Left hindlimb (tissue), 1 donor: ENCODE results near the gene BCKDK.
"Not testable (repeated sequence)": the region's sequence is repeated elsewhere in the genome, so short reads cannot be mapped to it uniquely, and the experiment has no call there.

Experiments
- DNase-seq: peaks from one replicate; pipeline ENCODE4 v3.0.0-alpha.2; 2018

The BCKDK gene

GRCh38 chr16:31143694-31144148 lies 35.5 kb downstream of the BCKDK start:
- DNase-seq = no peak

- not testable (repeated sequence) for DNase-seq
These were observed 36.2 kb downstream of the BCKDK start for GRCh38 chr16:31144418-31144817.

GRCh38 chr16:31145398-31145990 lies 37.3 kb downstream of the BCKDK start:
- DNase-seq = no peak

GRCh38 chr16:31147574-31147973 lies 39.4 kb downstream of the BCKDK start:
- DNase-seq = no peak

GRCh38 chr16:31148281-31148728 lies 40.1 kb downstream of the BCKDK start:
- no peak for DNase-seq

DNA sequence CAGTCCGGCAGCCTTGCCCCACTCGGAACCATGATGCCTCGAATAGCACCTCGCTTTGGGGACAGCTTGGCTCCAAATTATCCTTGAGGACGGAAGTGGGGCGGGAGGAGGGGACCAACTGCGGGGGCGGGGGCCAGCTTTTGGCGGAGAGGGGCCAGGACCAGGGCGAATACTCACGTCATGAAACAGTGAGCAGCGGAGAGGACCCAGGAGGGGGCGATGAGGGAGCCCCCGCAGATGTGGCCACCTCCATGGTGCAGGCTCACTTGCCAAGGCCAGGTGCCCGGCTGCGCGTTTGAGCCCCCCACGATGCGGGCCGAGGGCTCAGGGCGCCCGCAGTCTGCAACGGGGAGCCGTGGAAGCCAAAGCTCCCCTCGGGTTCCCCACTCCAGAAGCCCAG lies 40.7 kb downstream of the BCKDK start:
- no peak for DNase-seq

DNA sequence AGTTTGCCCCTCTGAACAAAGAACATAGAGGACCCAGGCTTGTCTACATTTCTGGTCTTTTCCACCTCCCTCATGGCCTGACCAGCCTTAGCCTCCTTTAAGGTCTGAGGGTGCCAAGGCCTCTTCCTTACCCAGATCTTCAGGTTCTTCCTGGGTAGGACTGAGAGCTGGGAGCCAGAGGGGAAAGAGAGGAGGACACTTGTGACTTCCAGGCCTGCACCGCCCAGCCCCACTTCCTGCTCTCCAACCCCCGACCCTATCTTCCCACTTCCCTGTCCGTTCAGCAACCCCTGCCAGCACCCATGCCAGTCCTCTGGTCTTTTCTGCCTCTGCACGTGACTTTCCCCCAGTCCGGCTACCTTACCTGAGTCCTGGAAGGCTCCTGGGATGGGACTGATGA lies 41.1 kb downstream of the BCKDK start:
- DNase-seq = no peak

GRCh38 chr16:31149894-31150890 lies 42.0 kb downstream of the BCKDK start, which contains the start of gene PRSS36:
Gene PRSS36 (minus strand): TSS chr16:31150066. CDS start chr16:31150035, 31 bp downstream.
- no peak for DNase-seq

DNA sequence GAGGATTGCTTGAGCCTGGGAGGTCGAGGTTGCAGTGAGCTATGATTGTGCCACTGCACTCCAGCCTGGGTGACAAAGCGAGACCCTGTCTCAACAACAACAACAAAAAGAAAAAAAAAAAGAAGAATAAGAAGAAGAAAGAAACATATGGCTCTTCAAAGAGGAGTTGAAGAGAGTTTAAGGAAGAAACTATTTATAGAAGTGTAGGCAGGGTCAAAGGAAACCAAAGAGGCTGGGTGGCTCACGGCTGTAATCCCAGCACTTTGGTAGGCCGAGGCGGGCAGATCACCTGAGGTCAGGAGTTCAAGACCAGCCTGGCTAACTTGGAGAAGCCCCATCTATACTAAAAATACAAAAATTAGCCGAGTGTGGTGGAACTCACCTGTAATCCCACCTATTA lies 42.8 kb downstream of the BCKDK start:
- DNase-seq = not testable (repeated sequence)

GRCh38 chr16:31157136-31157535 lies 49.0 kb downstream of the BCKDK start:
- no peak for DNase-seq
